ENCODE data around the gene CCL22.

- TF ChIP-seq CTCF (IDR thresholded peaks at IDR 0.05) (no peak), POLR2AphosphoS5 (IDR thresholded peaks at IDR 0.05; ENCODE audit: insufficient read depth in 1 of 2, low read depth in 1 of 2) (no peak), POLR2A (IDR thresholded peaks at IDR 0.05) (no peak)
These were observed 17.8 kb downstream of the CCL22 start for GRCh38 chr16:57376313-57376818.
